ENCODE measurements around the gene CFAP97D2. TPM values are rescaled to one million over a fixed set of nuclear protein-coding genes. Genes with fewer than 3 reads are reported as not detected.
A peak's percentile ranks its signal among the peaks of the same experiment; 100 is the strongest.

The CFAP97D2 gene
- total RNA-seq, 1 donor from 2014 or later = not detected

DNA sequence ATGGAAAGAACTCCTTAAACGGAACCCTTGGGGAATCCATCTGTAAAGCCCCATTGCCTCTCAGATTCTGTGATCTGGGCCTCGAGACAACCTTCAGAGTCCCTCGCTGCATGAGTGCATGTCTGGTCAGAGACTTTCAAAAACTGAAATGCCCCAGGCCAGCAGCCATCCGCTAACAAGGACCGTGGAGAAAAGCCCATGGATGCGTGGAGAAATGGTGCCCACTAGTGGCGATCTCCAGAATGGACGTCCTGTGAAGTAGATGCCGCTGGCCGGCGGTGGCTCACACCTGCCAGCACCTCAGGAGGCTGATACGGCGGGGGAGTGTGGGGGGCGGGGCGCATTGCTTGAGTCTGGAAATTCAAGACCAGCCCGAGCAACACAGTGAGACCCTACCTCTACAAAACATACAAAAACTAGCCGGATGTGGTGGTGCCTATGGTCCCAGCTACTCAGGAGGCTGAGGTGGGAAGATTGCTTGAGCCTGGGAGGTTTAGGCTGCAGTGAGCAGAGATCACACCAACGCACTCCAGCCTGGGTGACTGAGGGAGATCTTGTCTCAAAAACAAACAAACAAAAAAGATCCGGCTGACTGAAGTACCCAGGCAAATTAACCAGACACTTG lies 47.8 kb downstream of the CFAP97D2 start:
- TF ChIP-seq, protein P1, sequence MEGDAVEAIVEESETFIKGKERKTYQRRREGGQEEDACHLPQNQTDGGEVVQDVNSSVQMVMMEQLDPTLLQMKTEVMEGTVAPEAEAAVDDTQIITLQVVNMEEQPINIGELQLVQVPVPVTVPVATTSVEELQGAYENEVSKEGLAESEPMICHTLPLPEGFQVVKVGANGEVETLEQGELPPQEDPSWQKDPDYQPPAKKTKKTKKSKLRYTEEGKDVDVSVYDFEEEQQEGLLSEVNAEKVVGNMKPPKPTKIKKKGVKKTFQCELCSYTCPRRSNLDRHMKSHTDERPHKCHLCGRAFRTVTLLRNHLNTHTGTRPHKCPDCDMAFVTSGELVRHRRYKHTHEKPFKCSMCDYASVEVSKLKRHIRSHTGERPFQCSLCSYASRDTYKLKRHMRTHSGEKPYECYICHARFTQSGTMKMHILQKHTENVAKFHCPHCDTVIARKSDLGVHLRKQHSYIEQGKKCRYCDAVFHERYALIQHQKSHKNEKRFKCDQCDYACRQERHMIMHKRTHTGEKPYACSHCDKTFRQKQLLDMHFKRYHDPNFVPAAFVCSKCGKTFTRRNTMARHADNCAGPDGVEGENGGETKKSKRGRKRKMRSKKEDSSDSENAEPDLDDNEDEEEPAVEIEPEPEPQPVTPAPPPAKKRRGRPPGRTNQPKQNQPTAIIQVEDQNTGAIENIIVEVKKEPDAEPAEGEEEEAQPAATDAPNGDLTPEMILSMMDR (conservative IDR thresholded peaks at IDR 0.05) = peak; percentile 95
- peaks cover 46% of the 10 kb centered on the region for H3K27me3 Mint-ChIP-seq
- DNase-seq (ENCODE audit: extremely low spot score, unreplicated experiment) = peak; percentile 88
- no peaks in the 10 kb centered on the region for H3K36me3 Mint-ChIP-seq
- no peak overlapping the region for H3K4me3 Mint-ChIP-seq
- no peaks in the 10 kb centered on the region for H3K9me3 Mint-ChIP-seq
- H3K4me1 Mint-ChIP-seq (ENCODE audit: unreplicated experiment) = peaks cover 20% of the 10 kb centered on the region
- H3K27ac Mint-ChIP-seq = no peak overlapping the region

DNA sequence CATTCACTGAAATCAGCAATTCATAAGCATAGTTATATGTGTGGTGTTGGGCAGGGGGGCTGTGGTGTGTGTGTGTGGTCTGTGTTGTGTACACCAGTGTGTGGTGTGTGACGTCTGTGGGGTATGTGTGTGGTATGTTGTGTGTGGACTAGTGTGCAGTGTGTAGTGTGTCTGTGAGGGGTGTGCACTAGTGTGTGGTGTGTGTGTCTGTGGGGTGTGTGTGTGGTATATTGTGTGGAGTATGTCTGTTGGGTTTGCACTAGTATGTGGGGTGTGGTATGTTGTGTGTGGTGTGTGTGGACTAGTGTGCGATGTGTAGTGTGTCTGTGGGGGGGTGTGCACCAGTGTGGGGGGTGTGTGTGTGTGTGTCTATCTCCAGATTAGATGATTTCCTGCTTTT lies 48.5 kb downstream of the CFAP97D2 start:
- Mint-ChIP-seq H3K27ac (no peak overlapping the region), H3K4me3 (no peak overlapping the region), H3K4me1 (ENCODE audit: unreplicated experiment) (peaks cover 18% of the 10 kb centered on the region)

DNA sequence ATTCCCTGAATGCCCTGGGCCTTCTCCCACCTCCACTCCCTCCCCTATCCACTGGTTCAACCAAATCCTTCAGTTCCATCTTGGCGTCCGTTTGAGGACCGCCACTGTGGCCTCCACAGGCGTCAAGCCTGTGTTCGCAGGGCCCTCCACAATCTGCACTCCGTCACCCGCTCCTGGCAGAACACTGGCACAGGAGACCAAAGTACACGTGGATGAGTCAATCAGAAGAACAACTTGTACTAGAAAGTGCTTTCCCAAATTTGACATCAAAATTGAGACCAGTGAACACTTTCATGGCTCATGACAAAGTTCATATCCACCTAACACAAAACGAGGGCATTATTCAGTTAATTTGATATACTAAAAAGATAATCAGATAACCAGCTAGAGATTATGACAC lies 49.1 kb downstream of the CFAP97D2 start:
- TF ChIP-seq, protein P1 (conservative IDR thresholded peaks at IDR 0.05) = no peak
- Mint-ChIP-seq H3K36me3 (no peaks in the 10 kb centered on the region), H3K9me3 (no peaks in the 10 kb centered on the region), H3K4me1 (ENCODE audit: unreplicated experiment) (peaks cover 16% of the 10 kb centered on the region), H3K27me3 (peaks cover 54% of the 10 kb centered on the region), H3K4me3 (no peak overlapping the region), H3K27ac (no peak overlapping the region)
- DNase-seq (ENCODE audit: extremely low spot score, unreplicated experiment) = no peak

More for the DNA sequence above, 48.5 kb downstream of the CFAP97D2 start:
- no peak for DNase-seq (ENCODE audit: extremely low spot score, unreplicated experiment)
- TF ChIP-seq, protein P1 (conservative IDR thresholded peaks at IDR 0.05) = no peak
- Mint-ChIP-seq H3K36me3 (no peaks in the 10 kb centered on the region), H3K9me3 (no peaks in the 10 kb centered on the region), H3K27me3 (peaks cover 51% of the 10 kb centered on the region)

DNA sequence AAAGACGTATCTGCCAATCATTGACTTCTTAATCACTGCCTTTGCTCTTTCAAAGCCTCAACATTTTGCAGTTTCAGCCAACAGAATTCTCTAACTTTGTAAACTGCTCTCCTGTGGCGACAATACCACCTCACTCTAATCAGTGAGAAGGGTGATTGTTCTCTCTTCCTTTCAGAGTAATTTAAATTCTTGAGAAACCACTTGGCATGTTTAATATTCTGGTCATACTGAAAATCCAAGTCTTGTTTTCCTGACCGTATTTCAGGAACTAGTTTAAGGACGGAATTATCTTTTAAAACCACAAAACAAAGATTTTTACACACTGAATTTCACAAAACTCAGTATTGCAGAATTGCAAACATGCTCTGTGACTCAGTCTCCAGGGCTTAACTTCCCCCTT lies 50.4 kb downstream of the CFAP97D2 start:
- TF ChIP-seq, protein P1 (conservative IDR thresholded peaks at IDR 0.05) = no peak
- no peak overlapping the region for H3K4me3 Mint-ChIP-seq
- peaks cover 57% of the 10 kb centered on the region for H3K27me3 Mint-ChIP-seq
- H3K9me3 Mint-ChIP-seq = no peaks in the 10 kb centered on the region
- no peak overlapping the region for H3K27ac Mint-ChIP-seq
- peaks cover 16% of the 10 kb centered on the region for H3K4me1 Mint-ChIP-seq (ENCODE audit: unreplicated experiment)
- no peak for DNase-seq (ENCODE audit: extremely low spot score, unreplicated experiment)
- no peaks in the 10 kb centered on the region for H3K36me3 Mint-ChIP-seq

DNA sequence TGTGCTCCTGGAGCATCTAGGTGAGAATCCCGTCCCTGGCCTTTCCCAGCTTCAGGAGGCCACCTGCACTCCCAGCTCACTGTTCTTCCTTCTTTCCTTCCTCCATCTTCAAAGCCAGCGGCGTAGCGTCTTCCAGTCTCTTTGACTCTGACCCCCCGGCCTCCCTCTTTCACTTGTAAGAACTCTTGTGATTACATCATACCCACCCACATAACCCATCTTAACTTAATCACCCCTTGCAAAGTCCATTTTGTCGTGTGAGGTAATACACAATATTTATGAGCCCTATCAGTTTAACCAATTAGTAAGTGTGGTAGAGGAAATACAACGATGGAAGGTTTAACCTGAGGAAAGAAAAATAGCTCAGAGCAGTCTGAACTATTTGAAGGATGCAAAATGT lies 51.1 kb downstream of the CFAP97D2 start:
- H3K36me3 Mint-ChIP-seq = no peaks in the 10 kb centered on the region
- H3K4me3 Mint-ChIP-seq = peak overlapping the region; percentile 8
- H3K27ac Mint-ChIP-seq = peak overlapping the region; percentile 22
- DNase-seq (ENCODE audit: extremely low spot score, unreplicated experiment) = no peak
- H3K4me1 Mint-ChIP-seq (ENCODE audit: unreplicated experiment) = peaks cover 16% of the 10 kb centered on the region
- no peaks in the 10 kb centered on the region for H3K9me3 Mint-ChIP-seq
- H3K27me3 Mint-ChIP-seq = peaks cover 57% of the 10 kb centered on the region
- TF ChIP-seq, protein P1 (conservative IDR thresholded peaks at IDR 0.05) = no peak

Measured in type B pancreatic cell (in vitro differentiated cells).